ENCODE measurements around the gene CCN2. TPM values are rescaled to one million over a fixed set of nuclear protein-coding genes. Genes with fewer than 3 reads are reported as not detected.
A peak's percentile ranks its signal among the peaks of the same experiment; 100 is the strongest.

Gene CCN2, protein sequence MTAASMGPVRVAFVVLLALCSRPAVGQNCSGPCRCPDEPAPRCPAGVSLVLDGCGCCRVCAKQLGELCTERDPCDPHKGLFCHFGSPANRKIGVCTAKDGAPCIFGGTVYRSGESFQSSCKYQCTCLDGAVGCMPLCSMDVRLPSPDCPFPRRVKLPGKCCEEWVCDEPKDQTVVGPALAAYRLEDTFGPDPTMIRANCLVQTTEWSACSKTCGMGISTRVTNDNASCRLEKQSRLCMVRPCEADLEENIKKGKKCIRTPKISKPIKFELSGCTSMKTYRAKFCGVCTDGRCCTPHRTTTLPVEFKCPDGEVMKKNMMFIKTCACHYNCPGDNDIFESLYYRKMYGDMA
- 48.1 and 53.3 TPM in 2 replicates for polyA plus RNA-seq (2013)

DNA sequence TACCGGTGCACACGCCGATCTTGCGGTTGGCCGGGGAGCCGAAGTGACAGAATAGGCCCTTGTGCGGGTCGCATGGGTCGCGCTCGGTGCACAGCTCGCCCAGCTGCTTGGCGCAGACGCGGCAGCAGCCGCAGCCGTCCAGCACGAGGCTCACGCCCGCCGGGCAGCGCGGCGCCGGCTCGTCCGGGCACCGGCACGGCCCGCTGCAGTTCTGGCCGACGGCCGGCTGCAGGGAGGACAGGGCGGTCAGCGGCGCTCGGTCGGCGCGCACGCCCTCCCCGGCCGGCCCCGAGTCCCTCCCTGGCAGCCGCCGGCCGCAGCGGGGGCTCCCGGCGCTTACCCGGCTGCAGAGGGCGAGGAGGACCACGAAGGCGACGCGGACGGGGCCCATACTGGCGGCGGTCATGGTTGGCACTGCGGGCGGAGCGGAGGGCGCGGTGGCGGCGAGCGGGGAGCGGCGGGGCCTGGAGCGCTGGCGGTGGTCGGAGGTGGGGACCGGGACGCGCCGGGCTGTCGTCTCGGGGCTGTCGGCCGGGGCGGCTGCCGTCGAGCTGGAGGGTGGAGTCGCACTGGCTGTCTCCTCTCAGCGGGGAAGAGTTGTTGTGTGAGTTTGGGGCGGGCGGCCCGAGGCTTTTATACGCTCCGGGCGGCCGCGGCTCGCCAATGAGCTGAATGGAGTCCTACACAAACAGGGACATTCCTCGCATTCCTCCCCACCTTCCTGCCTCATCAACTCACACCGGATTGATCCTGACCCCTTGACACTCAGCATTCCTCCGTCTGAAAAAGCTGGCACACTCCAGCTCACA, at the start of gene CCN2:
CCN2 (minus strand) TSS at position 606 of the 809 bp plus-strand sequence; CDS start at position 406, 200 bp downstream.
- no CpG with 5 or more reads among the region's 97 CpGs for WGBS (ENCODE audit: extremely low coverage, insufficient coverage, insufficient read length)
- peak within 1 kb of the TSS; percentile 53 for H2AFZ ChIP-seq (ENCODE audit: insufficient read depth, low read length, poor library complexity)
- peak within 1 kb of the TSS; percentile 87 for H3K4ac ChIP-seq (ENCODE audit: low read depth, low read length)
- H3K4me3 ChIP-seq (ENCODE audit: low read depth, low read length) = peak within 1 kb of the TSS; percentile 81
- peaks cover 2 to 10% of the 10 kb centered on the region in 2 experiments for H3K36me3 ChIP-seq (ENCODE audit: control insufficient read depth in 1 of 2, insufficient read depth in 2 of 2, low read length in 2 of 2)
- peaks cover 11% of the 10 kb centered on the region for H3K79me1 ChIP-seq (ENCODE audit: low read length)
- peak within 1 kb of the TSS; percentile 71 for H3K4me2 ChIP-seq (ENCODE audit: low read length)
- H3K79me2 ChIP-seq (ENCODE audit: control insufficient read depth, insufficient read depth, low read length, poor library complexity) = peaks cover 5% of the 10 kb centered on the region
- peak within 1 kb of the TSS; percentile 96 for H2BK12ac ChIP-seq (ENCODE audit: low read length)
- peak; percentile 85 to 92 for DNase-seq
- H2BK5ac ChIP-seq (ENCODE audit: low read depth, low read length, poor library complexity) = peak within 1 kb of the TSS; percentile 93
- H4K8ac ChIP-seq (ENCODE audit: low read depth, low read length) = peak within 1 kb of the TSS; percentile 41
- peak within 1 kb of the TSS; percentile 93 for H4K91ac ChIP-seq (ENCODE audit: low read depth, low read length)
- H4K12ac ChIP-seq (ENCODE audit: low read depth, low read length) = peak within 1 kb of the TSS; percentile 92
- peak within 1 kb of the TSS; percentile 91 for H3K9ac ChIP-seq (ENCODE audit: low read length)
- H3K23ac ChIP-seq (ENCODE audit: low read length) = no peak within 1 kb of the TSS
- H3K27me3 ChIP-seq (ENCODE audit: insufficient read depth, low read length) = no peaks in the 10 kb centered on the region
- H3K14ac ChIP-seq (ENCODE audit: low read length) = peak within 1 kb of the TSS; percentile 91
- H3K18ac ChIP-seq (ENCODE audit: low read length) = peak within 1 kb of the TSS; percentile 100
- no peaks in the 10 kb centered on the region for H3K9me3 ChIP-seq (ENCODE audit: insufficient read depth, low read depth, low read length)
- H3K27ac ChIP-seq (ENCODE audit: low read depth, low read length) = peak within 1 kb of the TSS; percentile 71
- peak within 1 kb of the TSS; percentile 84 for H2AK5ac ChIP-seq (ENCODE audit: low read length)
- H3K4me1 ChIP-seq (ENCODE audit: control insufficient read depth in 1 of 2, insufficient read depth in 2 of 2, low read length in 2 of 2) = peaks cover 7 to 21% of the 10 kb centered on the region in 2 experiments
- H2BK120ac ChIP-seq (ENCODE audit: insufficient read depth, low read length, poor library complexity) = peak within 1 kb of the TSS; percentile 95

DNA sequence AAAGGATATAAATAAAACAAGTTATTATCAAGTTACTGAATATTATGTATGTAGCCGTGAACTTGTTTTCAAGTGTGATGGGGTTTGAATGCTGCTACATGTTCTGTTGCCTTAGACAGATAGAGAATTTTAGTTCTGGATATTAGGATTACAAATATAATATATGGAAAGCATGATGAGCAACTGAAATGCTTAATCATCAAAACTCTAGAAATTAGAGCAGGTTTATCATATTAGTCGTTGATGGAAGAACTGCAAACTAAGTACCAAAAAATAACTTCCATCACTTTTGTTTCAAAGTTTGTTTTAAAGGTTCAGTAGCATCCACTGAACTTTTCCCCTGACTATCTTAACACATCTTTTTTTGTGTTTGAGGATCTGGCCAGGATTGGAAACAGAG, 49.1 kb upstream of the CCN2 start:
- Histone ChIP-seq H2BK5ac (ENCODE audit: low read depth, low read length, poor library complexity) (no peak overlapping the region), H2AFZ (ENCODE audit: insufficient read depth, low read length, poor library complexity) (no peak overlapping the region), H4K8ac (ENCODE audit: low read depth, low read length) (no peak overlapping the region), H2BK120ac (ENCODE audit: insufficient read depth, low read length, poor library complexity) (no peak overlapping the region), H3K23ac (ENCODE audit: low read length) (no peak overlapping the region), H3K27ac (ENCODE audit: low read depth, low read length) (no peak overlapping the region), H3K36me3 (ENCODE audit: control insufficient read depth in 1 of 2, insufficient read depth in 2 of 2, low read length in 2 of 2) (peaks cover 2 to 3% of the 10 kb centered on the region in 2 experiments), H3K4me3 (ENCODE audit: low read depth, low read length) (no peak overlapping the region), H3K9ac (ENCODE audit: low read length) (no peak overlapping the region), H3K4me2 (ENCODE audit: low read length) (no peak overlapping the region), H4K91ac (ENCODE audit: low read depth, low read length) (no peak overlapping the region), H3K14ac (ENCODE audit: low read length) (no peak overlapping the region), H2AK5ac (ENCODE audit: low read length) (no peak overlapping the region), H3K79me2 (ENCODE audit: control insufficient read depth, insufficient read depth, low read length, poor library complexity) (no peaks in the 10 kb centered on the region), H2BK12ac (ENCODE audit: low read length) (no peak overlapping the region), H3K4me1 (ENCODE audit: control insufficient read depth in 1 of 2, insufficient read depth in 2 of 2, low read length in 2 of 2) (no peaks in the 10 kb centered on the region), H3K4ac (ENCODE audit: low read depth, low read length) (no peak overlapping the region), H3K18ac (ENCODE audit: low read length) (no peak overlapping the region), H3K79me1 (ENCODE audit: low read length) (no peaks in the 10 kb centered on the region), H4K12ac (ENCODE audit: low read depth, low read length) (no peak overlapping the region), H3K9me3 (ENCODE audit: insufficient read depth, low read depth, low read length) (peaks cover 3% of the 10 kb centered on the region), H3K27me3 (ENCODE audit: insufficient read depth, low read length) (no peaks in the 10 kb centered on the region)
- no peak for DNase-seq
- WGBS (ENCODE audit: extremely low coverage, insufficient coverage, insufficient read length) = no CpG with 5 or more reads among the region's 2 CpGs

DNA sequence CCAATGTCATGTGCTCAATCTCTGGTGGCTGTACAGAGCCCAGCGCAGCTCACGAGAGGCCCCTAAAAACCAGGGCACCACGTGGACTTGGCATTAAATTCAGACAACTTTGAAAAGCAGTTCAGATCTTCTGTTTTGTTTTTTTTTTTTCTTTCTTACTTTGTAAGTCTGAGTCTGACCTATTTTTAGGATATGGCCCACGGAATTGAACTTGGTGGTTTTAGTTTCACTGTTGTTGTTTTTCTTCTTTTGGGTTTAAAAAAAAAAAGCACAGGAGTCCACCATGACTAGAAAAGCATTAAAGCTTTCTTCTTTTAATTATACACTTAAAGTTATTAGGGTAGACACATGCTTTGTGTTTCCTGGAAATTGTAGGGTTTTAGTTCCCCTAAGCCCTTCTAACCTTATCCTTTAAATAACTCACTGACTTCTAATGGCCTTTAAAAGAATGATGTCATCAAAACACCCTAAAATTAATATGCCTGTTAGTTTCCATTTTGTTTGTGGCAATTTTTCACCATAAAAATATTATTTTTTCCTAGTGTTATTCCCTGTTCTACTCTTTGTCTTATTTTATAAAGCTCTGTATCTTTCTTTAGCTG, 48.5 kb upstream of the CCN2 start:
- Histone ChIP-seq H4K12ac (ENCODE audit: low read depth, low read length) (no peak overlapping the region), H2AFZ (ENCODE audit: insufficient read depth, low read length, poor library complexity) (no peak overlapping the region), H2BK12ac (ENCODE audit: low read length) (no peak overlapping the region), H4K91ac (ENCODE audit: low read depth, low read length) (no peak overlapping the region), H3K9me3 (ENCODE audit: insufficient read depth, low read depth, low read length) (peaks cover 3% of the 10 kb centered on the region), H2AK5ac (ENCODE audit: low read length) (no peak overlapping the region), H3K36me3 (ENCODE audit: control insufficient read depth in 1 of 2, insufficient read depth in 2 of 2, low read length in 2 of 2) (peaks cover 2 to 3% of the 10 kb centered on the region in 2 experiments), H4K8ac (ENCODE audit: low read depth, low read length) (no peak overlapping the region), H3K14ac (ENCODE audit: low read length) (no peak overlapping the region), H3K9ac (ENCODE audit: low read length) (no peak overlapping the region), H2BK120ac (ENCODE audit: insufficient read depth, low read length, poor library complexity) (no peak overlapping the region), H3K23ac (ENCODE audit: low read length) (no peak overlapping the region), H3K79me1 (ENCODE audit: low read length) (no peaks in the 10 kb centered on the region), H2BK5ac (ENCODE audit: low read depth, low read length, poor library complexity) (no peak overlapping the region), H3K18ac (ENCODE audit: low read length) (no peak overlapping the region), H3K4ac (ENCODE audit: low read depth, low read length) (no peak overlapping the region), H3K27ac (ENCODE audit: low read depth, low read length) (no peak overlapping the region), H3K4me2 (ENCODE audit: low read length) (no peak overlapping the region), H3K27me3 (ENCODE audit: insufficient read depth, low read length) (no peaks in the 10 kb centered on the region), H3K4me1 (ENCODE audit: control insufficient read depth in 1 of 2, insufficient read depth in 2 of 2, low read length in 2 of 2) (no peaks in the 10 kb centered on the region), H3K4me3 (ENCODE audit: low read depth, low read length) (no peak overlapping the region), H3K79me2 (ENCODE audit: control insufficient read depth, insufficient read depth, low read length, poor library complexity) (no peaks in the 10 kb centered on the region)
- no peak for DNase-seq
- no CpG with 5 or more reads among the region's 4 CpGs for WGBS (ENCODE audit: extremely low coverage, insufficient coverage, insufficient read length)

DNA sequence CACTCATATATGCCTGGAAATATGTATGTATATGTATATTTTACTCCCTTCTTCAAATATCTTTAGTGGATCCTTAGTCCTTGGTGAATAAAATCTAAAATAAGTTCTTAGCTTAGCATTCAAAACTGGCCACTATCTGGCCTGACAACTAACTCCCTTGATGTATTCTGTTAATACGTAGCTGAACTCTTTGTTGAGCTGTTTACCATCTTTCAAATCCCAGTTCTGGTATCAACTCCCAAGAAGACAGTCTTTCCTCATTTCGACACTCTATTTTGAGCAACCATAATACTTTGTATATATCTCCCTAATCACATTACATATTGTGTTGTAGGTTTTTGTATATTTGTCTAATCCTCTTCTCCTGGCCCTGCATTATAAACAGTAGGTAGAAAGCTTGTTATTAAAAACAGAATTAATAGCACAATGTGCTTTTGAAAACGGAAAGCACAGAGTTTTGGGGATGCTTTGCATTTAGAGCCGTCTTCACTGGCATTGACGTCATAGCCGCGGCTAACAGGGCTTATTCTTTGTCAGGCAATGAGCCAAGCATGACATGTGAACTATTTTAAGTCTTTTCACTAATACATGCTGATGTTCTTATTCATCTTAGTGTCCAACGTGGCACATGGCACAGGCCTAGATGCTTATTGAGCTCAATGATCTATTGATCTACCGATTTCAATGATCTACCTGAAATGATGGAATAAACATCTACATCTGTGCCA, 47.2 kb upstream of the CCN2 start:
- Histone ChIP-seq H4K8ac (ENCODE audit: low read depth, low read length) (no peak overlapping the region), H3K9ac (ENCODE audit: low read length) (peak overlapping the region; percentile 34), H3K23ac (ENCODE audit: low read length) (no peak overlapping the region), H3K27me3 (ENCODE audit: insufficient read depth, low read length) (no peaks in the 10 kb centered on the region), H3K18ac (ENCODE audit: low read length) (no peak overlapping the region), H4K12ac (ENCODE audit: low read depth, low read length) (no peak overlapping the region), H3K4me2 (ENCODE audit: low read length) (no peak overlapping the region), H3K14ac (ENCODE audit: low read length) (no peak overlapping the region), H2AFZ (ENCODE audit: insufficient read depth, low read length, poor library complexity) (no peak overlapping the region), H3K9me3 (ENCODE audit: insufficient read depth, low read depth, low read length) (no peaks in the 10 kb centered on the region), H2AK5ac (ENCODE audit: low read length) (no peak overlapping the region), H3K4ac (ENCODE audit: low read depth, low read length) (no peak overlapping the region), H4K91ac (ENCODE audit: low read depth, low read length) (no peak overlapping the region), H3K36me3 (ENCODE audit: control insufficient read depth in 1 of 2, insufficient read depth in 2 of 2, low read length in 2 of 2) (peaks cover 0 to 2% of the 10 kb centered on the region in 2 experiments), H2BK5ac (ENCODE audit: low read depth, low read length, poor library complexity) (no peak overlapping the region), H3K27ac (ENCODE audit: low read depth, low read length) (no peak overlapping the region), H3K4me1 (ENCODE audit: control insufficient read depth in 1 of 2, insufficient read depth in 2 of 2, low read length in 2 of 2) (no peaks in the 10 kb centered on the region), H3K79me2 (ENCODE audit: control insufficient read depth, insufficient read depth, low read length, poor library complexity) (no peaks in the 10 kb centered on the region), H3K4me3 (ENCODE audit: low read depth, low read length) (no peak overlapping the region), H2BK120ac (ENCODE audit: insufficient read depth, low read length, poor library complexity) (no peak overlapping the region), H3K79me1 (ENCODE audit: low read length) (no peaks in the 10 kb centered on the region), H2BK12ac (ENCODE audit: low read length) (no peak overlapping the region)
- DNase-seq = no peak
- WGBS (ENCODE audit: extremely low coverage, insufficient coverage, insufficient read length) = no CpG with 5 or more reads among the region's 9 CpGs

Measured in trophoblast cell (in vitro differentiated cells and primary cell).